Endometrium (tissue), 2 donors: ENCODE results near the gene CAPN2.

Experiments used
- FAIRE-seq: peaks from 2 replicates; lab custom pipeline; 2012; peaks lifted over from hg19 to GRCh38; lab: Jason Lieb, UNC
- donor health status: control.
- donor health status: control.

Gene CAPN2

GRCh38 chr1:223712194-223712849 lies at the start of gene CAPN2:
TSS of gene CAPN2 (plus strand) at chr1:223712539. CDS start at chr1:223712641, 102 bp downstream.
- FAIRE-seq, result no peak

- no peak for FAIRE-seq
Observed at GRCh38 chr1:223662943-223663342, 49.4 kb upstream of the CAPN2 start.

- no peak for FAIRE-seq
Observed at GRCh38 chr1:223664106-223664505, 48.2 kb upstream of the CAPN2 start.

- FAIRE-seq, result no peak
Observed at GRCh38 chr1:223665592-223666312, 46.6 kb upstream of the CAPN2 start, which contains the start of gene CAPN8. TSS of gene CAPN8 (minus strand) at chr1:223665701. CDS start at chr1:223665646, 55 bp downstream.

DNA sequence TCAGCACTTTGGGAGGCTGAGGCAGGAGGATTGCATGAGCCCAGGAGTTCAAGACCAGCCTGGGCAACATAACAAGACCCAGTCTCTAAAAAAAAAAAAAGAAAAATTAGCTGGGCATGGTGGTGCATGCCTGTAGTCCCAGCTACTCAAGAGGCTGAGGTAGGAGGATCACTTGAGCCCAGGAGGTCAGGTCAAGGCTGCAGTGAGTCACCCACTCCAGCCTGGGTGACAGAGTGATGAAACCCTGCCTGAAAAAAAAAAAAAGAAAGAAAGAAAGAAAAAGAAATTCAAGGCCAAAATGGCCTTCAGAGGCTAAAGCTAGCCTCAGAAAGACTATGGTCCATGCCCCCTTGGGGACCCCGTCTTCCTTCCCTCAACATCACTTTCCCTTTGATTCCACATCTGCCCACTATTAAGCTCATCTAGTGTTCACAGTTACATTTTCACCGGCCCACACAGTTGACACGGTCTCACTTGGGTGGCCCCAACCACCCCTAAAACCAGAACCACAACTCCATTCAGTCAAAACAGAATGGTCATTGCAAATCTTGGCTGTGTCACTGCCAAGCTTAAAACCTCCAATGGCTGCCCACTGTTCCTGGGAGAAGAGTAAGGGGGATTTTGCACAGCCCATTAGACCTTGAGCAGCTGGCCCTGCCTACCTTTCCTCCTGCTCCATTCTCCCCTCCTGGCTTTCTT lies 44.7 kb upstream of the CAPN2 start:
- FAIRE-seq, result no peak

- no peak for FAIRE-seq
Observed at GRCh38 chr1:223669003-223669795, 43.1 kb upstream of the CAPN2 start.

DNA sequence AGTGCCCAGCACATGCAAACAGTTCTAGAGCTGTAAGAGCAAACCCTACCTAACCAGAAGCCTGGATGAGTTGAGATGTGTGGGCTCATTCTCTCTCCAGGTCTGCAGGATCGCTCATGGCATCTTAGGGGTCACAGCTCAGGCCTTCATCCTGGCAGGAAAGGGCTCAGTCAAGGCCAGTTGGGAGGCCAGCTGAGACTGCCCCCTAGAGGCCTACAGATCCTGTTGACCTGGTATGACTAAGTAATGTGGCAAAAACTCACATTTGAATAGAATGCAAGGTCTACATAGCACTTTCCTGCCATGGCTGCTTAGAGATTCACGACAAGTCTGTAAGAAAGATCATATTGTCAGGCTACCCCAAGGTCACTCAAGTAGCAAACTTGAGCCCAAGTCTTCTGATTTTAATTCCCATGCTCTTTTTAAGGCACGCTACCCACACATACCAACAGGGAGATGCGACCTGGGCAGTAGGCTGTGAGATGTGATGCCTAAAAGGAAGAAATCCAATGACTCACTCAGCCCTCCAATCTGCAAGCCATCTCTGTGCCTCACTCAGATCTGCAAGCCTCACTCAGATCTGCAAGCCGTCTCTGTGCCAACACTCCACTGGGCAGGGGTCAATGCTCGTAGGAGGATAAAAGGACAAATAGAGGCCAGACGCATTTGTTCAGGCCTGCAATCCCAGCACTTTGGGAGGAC lies 41.7 kb upstream of the CAPN2 start:
- no peak for FAIRE-seq

DNA sequence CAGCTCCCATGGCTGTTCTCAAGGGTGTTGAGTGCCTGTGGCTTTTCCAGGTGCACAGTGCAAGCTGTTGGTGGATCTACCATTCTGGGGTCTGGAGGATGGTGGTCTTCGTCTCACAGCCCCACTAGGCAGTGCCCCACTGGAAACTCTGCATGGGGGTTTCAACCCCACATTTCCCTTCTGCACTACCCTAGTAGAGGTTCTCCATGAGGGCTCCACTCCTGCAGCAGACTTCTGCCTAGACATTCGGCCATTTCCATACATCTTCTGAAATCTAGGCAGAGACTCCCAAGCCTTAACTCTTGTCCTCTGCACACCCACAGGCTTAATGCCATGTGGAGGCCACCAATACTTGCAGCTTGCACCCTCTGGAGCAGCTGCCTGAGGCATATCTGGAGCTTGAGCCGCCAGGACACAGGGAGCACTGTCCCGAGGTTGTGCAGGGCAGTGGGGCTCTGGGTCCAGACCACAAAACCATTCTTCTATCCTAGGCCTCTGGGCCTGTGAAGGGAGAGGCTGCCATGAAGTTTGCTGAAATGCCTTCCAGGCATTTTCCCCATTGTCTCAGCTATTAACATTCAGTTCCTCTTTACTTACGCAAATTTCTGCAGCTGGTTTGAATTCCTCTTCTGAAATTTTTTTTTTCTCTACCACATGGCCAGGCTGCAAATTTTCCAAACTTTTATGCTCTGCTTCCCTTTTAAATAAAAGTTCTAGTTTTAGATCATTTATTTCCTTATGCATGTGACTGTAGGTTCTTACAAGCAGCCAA lies 38.0 kb upstream of the CAPN2 start:
- FAIRE-seq, result no peak

DNA sequence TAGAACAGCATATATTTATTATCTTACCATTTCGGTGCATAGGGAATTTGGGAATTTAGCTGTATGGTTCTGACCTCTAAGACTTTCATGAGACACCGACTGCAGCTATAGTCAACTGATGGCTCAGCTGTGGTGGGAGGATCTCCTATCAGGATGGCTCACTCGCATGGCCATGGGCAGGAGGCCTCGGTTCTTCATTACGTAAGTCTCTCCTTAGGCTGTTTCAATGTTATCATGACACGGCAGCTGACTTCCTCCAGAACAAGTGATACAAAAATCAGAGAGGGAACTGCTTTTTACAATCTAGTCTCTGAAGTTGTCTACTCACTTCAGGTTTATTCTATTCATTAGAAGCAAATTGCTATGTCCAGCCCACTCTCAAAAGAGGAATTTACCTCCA lies 33.5 kb upstream of the CAPN2 start:
- no peak for FAIRE-seq

DNA sequence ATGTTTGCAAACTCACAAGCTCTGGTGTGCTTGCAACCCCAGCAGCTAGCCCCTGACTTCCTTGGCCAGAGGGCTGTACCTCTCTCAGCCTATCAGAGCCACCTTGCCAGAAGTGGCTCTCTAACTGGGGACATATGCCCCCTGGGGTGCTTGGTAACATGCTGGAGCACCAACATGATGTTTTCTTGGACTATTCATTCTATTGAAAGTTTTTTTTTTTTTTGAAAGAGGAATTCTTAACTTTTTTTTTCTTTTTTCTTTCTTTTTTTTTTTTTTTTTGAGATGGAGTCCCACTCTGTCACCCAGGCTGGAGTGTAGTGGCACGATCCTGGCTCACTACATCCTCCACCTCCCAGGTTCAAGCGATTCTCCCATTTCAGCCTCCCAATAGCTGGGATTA lies 32.2 kb upstream of the CAPN2 start:
- FAIRE-seq, result no peak

DNA sequence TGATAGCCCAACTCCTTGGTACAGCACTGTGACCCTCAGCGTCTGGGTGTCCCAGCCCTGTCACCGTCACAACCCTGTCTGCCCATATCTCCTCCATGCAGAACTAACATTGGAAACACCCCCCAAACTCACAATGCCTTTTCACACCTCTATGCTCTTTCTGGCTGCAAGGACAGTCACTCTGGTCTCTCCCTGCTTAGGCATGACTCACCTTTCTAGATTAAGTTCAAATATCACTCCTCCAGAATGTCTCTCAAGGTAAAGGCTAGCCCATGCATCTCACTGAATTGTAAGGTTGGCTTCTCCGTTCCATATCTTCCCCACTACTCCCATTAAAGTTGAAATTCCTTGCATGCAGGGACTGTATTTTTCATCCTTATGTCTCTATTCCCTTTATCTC lies 29.8 kb upstream of the CAPN2 start:
- no peak for FAIRE-seq

- no peak for FAIRE-seq
Observed at GRCh38 chr1:223683586-223684487, 28.5 kb upstream of the CAPN2 start.

- no peak for FAIRE-seq
Observed at GRCh38 chr1:223684488-223684792, 27.9 kb upstream of the CAPN2 start.

GRCh38 chr1:223691121-223691520 lies 21.2 kb upstream of the CAPN2 start:
- peak; percentile 62 for FAIRE-seq

GRCh38 chr1:223695014-223695548 lies 17.3 kb upstream of the CAPN2 start:
- FAIRE-seq, result no peak

- FAIRE-seq, result no peak
Observed at GRCh38 chr1:223695941-223696340, 16.4 kb upstream of the CAPN2 start.

- no peak for FAIRE-seq
Observed at GRCh38 chr1:223700388-223700918, 11.9 kb upstream of the CAPN2 start.

- FAIRE-seq, result no peak
Observed at GRCh38 chr1:223700942-223701637, 11.2 kb upstream of the CAPN2 start.
